ENCODE measurements around the gene TMEM50B. TPM values are rescaled to one million over a fixed set of nuclear protein-coding genes. Genes with fewer than 3 reads are reported as not detected.

TMEM50B gene
- polyA plus RNA-seq, 2 of the 4 experiments (the other 2 are of a cell fraction): 11.1 to 19.4 TPM

DNA sequence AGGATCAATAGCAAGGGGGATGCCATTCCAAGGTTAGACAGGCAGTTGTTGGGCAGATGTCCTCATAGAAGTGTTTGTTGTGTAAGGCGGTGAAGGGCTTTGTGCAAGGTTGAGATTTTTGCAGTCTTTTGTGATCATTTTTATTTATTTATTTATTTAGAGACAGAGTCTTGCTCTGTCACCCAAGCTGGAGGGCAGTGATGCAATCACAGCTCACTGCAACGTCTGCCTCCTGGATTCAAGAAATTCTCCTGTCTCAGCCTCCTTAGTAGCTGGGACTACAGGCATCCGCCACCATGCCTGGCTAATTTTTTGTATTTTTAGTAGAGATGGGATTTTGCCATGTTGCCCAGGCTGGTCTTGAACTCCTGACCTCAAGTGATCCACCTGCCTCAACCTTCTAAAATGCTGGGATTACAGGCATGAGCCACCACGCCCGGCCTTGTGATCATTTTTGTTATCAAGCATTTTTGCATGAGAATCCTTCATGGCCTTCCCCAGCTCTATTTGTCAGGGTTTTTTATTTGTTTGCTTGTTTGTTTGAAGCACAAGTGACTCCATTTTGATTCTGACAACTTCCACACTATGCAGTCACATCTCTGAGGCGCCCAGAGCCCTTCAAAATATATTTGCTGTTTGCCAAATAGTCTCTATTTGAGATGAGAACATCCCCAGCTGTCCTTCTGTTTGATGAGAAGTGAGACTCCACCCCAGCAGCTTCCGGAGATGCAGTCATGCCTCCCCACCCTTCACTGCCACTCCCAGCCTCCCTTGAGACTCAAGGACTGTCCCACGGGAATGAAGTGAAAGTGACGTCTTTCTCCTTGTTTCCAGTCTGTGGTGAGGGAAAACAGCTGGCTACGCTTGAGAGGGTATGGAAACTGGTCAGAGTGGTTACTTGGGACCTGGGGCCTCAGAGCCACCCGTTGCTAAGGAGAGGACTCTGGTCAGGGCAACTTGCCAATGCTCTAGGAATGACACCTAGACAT lies 38.0 kb downstream of the TMEM50B start (continued):
- TF ChIP-seq, protein P1, sequence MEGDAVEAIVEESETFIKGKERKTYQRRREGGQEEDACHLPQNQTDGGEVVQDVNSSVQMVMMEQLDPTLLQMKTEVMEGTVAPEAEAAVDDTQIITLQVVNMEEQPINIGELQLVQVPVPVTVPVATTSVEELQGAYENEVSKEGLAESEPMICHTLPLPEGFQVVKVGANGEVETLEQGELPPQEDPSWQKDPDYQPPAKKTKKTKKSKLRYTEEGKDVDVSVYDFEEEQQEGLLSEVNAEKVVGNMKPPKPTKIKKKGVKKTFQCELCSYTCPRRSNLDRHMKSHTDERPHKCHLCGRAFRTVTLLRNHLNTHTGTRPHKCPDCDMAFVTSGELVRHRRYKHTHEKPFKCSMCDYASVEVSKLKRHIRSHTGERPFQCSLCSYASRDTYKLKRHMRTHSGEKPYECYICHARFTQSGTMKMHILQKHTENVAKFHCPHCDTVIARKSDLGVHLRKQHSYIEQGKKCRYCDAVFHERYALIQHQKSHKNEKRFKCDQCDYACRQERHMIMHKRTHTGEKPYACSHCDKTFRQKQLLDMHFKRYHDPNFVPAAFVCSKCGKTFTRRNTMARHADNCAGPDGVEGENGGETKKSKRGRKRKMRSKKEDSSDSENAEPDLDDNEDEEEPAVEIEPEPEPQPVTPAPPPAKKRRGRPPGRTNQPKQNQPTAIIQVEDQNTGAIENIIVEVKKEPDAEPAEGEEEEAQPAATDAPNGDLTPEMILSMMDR (IDR thresholded peaks at IDR 0.05): no peak
- TF ChIP-seq RCOR1 (IDR thresholded peaks at IDR 0.05; ENCODE audit: low read depth, low read length) (no peak), ZFP36 (IDR thresholded peaks at IDR 0.05; ENCODE audit: borderline replicate concordance, partially characterized antibody) (no peak), CHD4 (IDR thresholded peaks at IDR 0.05; ENCODE audit: borderline replicate concordance) (no peak), GATA3 (IDR thresholded peaks at IDR 0.05; ENCODE audit: borderline replicate concordance) (no peak), HEYL (CRISPR knock-in tag; IDR thresholded peaks at IDR 0.05) (peak; percentile 100), MYC (IDR thresholded peaks at IDR 0.05; ENCODE audit: borderline replicate concordance, low read length) (no peak), ESRRA (IDR thresholded peaks at IDR 0.05; ENCODE audit: borderline replicate concordance, low read length) (no peak), NPAS2 (CRISPR knock-in tag; IDR thresholded peaks at IDR 0.05; ENCODE audit: borderline replicate concordance) (no peak), CBX8 (IDR thresholded peaks at IDR 0.05) (no peak), EHMT2 (IDR thresholded peaks at IDR 0.05; ENCODE audit: low read depth) (no peak), PHF8 (IDR thresholded peaks at IDR 0.05; ENCODE audit: borderline replicate concordance, low read depth) (no peak), ATOH8 (CRISPR knock-in tag; IDR thresholded peaks at IDR 0.05; ENCODE audit: low read depth) (peak; percentile 97), EP300 (IDR thresholded peaks at IDR 0.05) (no peak), RAD21 (conservative IDR thresholded peaks at IDR 0.05 in 1 of 2, IDR thresholded peaks at IDR 0.05 in 1 of 2) (no peak), REST (IDR thresholded peaks at IDR 0.05) (no peak), USF2 (IDR thresholded peaks at IDR 0.05) (no peak), JUN (IDR thresholded peaks at IDR 0.05) (no peak), SMC3 (IDR thresholded peaks at IDR 0.05) (no peak), CBX2 (IDR thresholded peaks at IDR 0.05; ENCODE audit: borderline replicate concordance, low read depth) (no peak), FOXS1 (CRISPR knock-in tag; IDR thresholded peaks at IDR 0.05) (peak; percentile 97), RFX5 (IDR thresholded peaks at IDR 0.05) (no peak), FOSL2 (IDR thresholded peaks at IDR 0.05) (no peak), FOSL2 (CRISPR knock-in tag; IDR thresholded peaks at IDR 0.05) (peak; percentile 23), HOXB5 (CRISPR knock-in tag; IDR thresholded peaks at IDR 0.05) (peak; percentile 94; the same call in 1 of the 2 replicates), FOSB (CRISPR knock-in tag; IDR thresholded peaks at IDR 0.05) (peak; percentile 92), RNF2 (IDR thresholded peaks at IDR 0.05; ENCODE audit: borderline replicate concordance, low read depth) (no peak), RARB (CRISPR knock-in tag; IDR thresholded peaks at IDR 0.05) (0 out of 2 replicates have a peak, but pooled peaks have one; percentile 41), E2F6 (IDR thresholded peaks at IDR 0.05; ENCODE audit: borderline replicate concordance, low read depth) (no peak), HOXA7 (CRISPR knock-in tag; IDR thresholded peaks at IDR 0.05) (no peak), NR3C1 (IDR thresholded peaks at IDR 0.05) (no peak), MAFK (IDR thresholded peaks at IDR 0.05; ENCODE audit: partially characterized antibody) (no peak), ZSCAN20 (CRISPR knock-in tag; IDR thresholded peaks at IDR 0.05) (peak; percentile 100), HOXB13 (CRISPR knock-in tag; IDR thresholded peaks at IDR 0.05; ENCODE audit: low read depth) (peak; percentile 90; the same call in 1 of the 2 replicates), SREBF2 (IDR thresholded peaks at IDR 0.05) (no peak)

All from A549 (cell line).